Measurements from ENCODE around the gene PBX4.
A peak's percentile ranks its signal among the peaks of the same experiment; 100 is the strongest.
"Not testable (repeated sequence)": the region's sequence is repeated elsewhere in the genome, so short reads cannot be mapped to it uniquely, and the experiment has no call there.

Gene PBX4

GRCh38 chr19:19623383-19623782 lies 4.9 kb upstream of the PBX4 start:
- Mint-ChIP-seq H3K36me3 (ENCODE audit: low read depth) (peaks cover 24% of the 10 kb centered on the region), H3K4me3 (no peak overlapping the region), H3K4me1 (ENCODE audit: low read depth) (peaks cover 24% of the 10 kb centered on the region), H3K27me3 (ENCODE audit: low read depth) (no peaks in the 10 kb centered on the region), H3K9me3 (no peaks in the 10 kb centered on the region), H3K27ac (no peak overlapping the region)

- peaks cover 37% of the 10 kb centered on the region for H3K4me1 Mint-ChIP-seq (ENCODE audit: low read depth)
- H3K27ac Mint-ChIP-seq = peak overlapping the region; percentile 31
- no peak overlapping the region for H3K4me3 Mint-ChIP-seq
These were observed 1.3 kb upstream of the PBX4 start for GRCh38 chr19:19619849-19620210.

GRCh38 chr19:19619181-19619848 lies 828 bp upstream of the PBX4 start:
- peak overlapping the region; percentile 87 for H3K4me3 Mint-ChIP-seq
- peak overlapping the region; percentile 90 for H3K27ac Mint-ChIP-seq
- H3K4me1 Mint-ChIP-seq (ENCODE audit: low read depth) = peaks cover 37% of the 10 kb centered on the region
- H3K36me3 Mint-ChIP-seq (ENCODE audit: low read depth) = peaks cover 25% of the 10 kb centered on the region
- no peaks in the 10 kb centered on the region for H3K27me3 Mint-ChIP-seq (ENCODE audit: low read depth)
- no peaks in the 10 kb centered on the region for H3K9me3 Mint-ChIP-seq

More at GRCh38 chr19:19619849-19620210, 1.3 kb upstream of the PBX4 start:
- Mint-ChIP-seq H3K27me3 (ENCODE audit: low read depth) (no peaks in the 10 kb centered on the region), H3K9me3 (no peaks in the 10 kb centered on the region), H3K36me3 (ENCODE audit: low read depth) (peaks cover 26% of the 10 kb centered on the region)

- no peaks in the 10 kb centered on the region for H3K9me3 Mint-ChIP-seq
- peaks cover 52% of the 10 kb centered on the region for H3K4me1 Mint-ChIP-seq (ENCODE audit: low read depth)
- H3K27ac Mint-ChIP-seq = peak overlapping the region; percentile 96
- no peaks in the 10 kb centered on the region for H3K27me3 Mint-ChIP-seq (ENCODE audit: low read depth)
- peaks cover 28% of the 10 kb centered on the region for H3K36me3 Mint-ChIP-seq (ENCODE audit: low read depth)
- peak overlapping the region; percentile 86 for H3K4me3 Mint-ChIP-seq
These were observed 3.4 kb downstream of the PBX4 start for GRCh38 chr19:19615086-19615485.

- peaks cover 50% of the 10 kb centered on the region for H3K4me1 Mint-ChIP-seq (ENCODE audit: low read depth)
- peaks cover 42% of the 10 kb centered on the region for H3K36me3 Mint-ChIP-seq (ENCODE audit: low read depth)
- no peaks in the 10 kb centered on the region for H3K27me3 Mint-ChIP-seq (ENCODE audit: low read depth)
- H3K9me3 Mint-ChIP-seq = no peaks in the 10 kb centered on the region
- H3K27ac Mint-ChIP-seq = no peak overlapping the region
- H3K4me3 Mint-ChIP-seq = peak overlapping the region; percentile 12
These were observed 5.0 kb downstream of the PBX4 start for GRCh38 chr19:19613506-19613905.

- H3K27ac Mint-ChIP-seq = no peak overlapping the region
- no peak overlapping the region for H3K4me3 Mint-ChIP-seq
- H3K4me1 Mint-ChIP-seq (ENCODE audit: low read depth) = peaks cover 45% of the 10 kb centered on the region
- H3K36me3 Mint-ChIP-seq (ENCODE audit: low read depth) = peaks cover 41% of the 10 kb centered on the region
- H3K27me3 Mint-ChIP-seq (ENCODE audit: low read depth) = no peaks in the 10 kb centered on the region
- no peaks in the 10 kb centered on the region for H3K9me3 Mint-ChIP-seq
These were observed 7.9 kb downstream of the PBX4 start for GRCh38 chr19:19610376-19611202.

- H3K9me3 Mint-ChIP-seq; H3K27me3 Mint-ChIP-seq (ENCODE audit: low read depth); H3K4me3 Mint-ChIP-seq: not testable (repeated sequence)
- Mint-ChIP-seq H3K4me1 (ENCODE audit: low read depth) (peaks cover 45% of the 10 kb centered on the region), H3K36me3 (ENCODE audit: low read depth) (peaks cover 34% of the 10 kb centered on the region), H3K27ac (peak overlapping the region; percentile 96)
These were observed 11.8 kb downstream of the PBX4 start for GRCh38 chr19:19606686-19607085.

GRCh38 chr19:19606021-19606420 lies 12.5 kb downstream of the PBX4 start:
- H3K4me1 Mint-ChIP-seq (ENCODE audit: low read depth) = peaks cover 52% of the 10 kb centered on the region
- peak overlapping the region; percentile 56 for H3K4me3 Mint-ChIP-seq

GRCh38 chr19:19602713-19603324 lies 15.7 kb downstream of the PBX4 start:
- Mint-ChIP-seq H3K27ac (peak overlapping the region; percentile 87), H3K9me3 (peaks cover 4% of the 10 kb centered on the region), H3K36me3 (ENCODE audit: low read depth) (peaks cover 33% of the 10 kb centered on the region), H3K27me3 (ENCODE audit: low read depth) (no peaks in the 10 kb centered on the region), H3K4me1 (ENCODE audit: low read depth) (peaks cover 55% of the 10 kb centered on the region), H3K4me3 (peak overlapping the region; percentile 43)

More at GRCh38 chr19:19606021-19606420, 12.5 kb downstream of the PBX4 start:
- Mint-ChIP-seq H3K9me3 (peaks cover 2% of the 10 kb centered on the region), H3K36me3 (ENCODE audit: low read depth) (peaks cover 41% of the 10 kb centered on the region), H3K27ac (peak overlapping the region; percentile 96), H3K27me3 (ENCODE audit: low read depth) (no peaks in the 10 kb centered on the region)

GRCh38 chr19:19602136-19602712 lies 16.3 kb downstream of the PBX4 start:
- peaks cover 59% of the 10 kb centered on the region for H3K4me1 Mint-ChIP-seq (ENCODE audit: low read depth)
- peak overlapping the region; percentile 87 for H3K27ac Mint-ChIP-seq
- peak overlapping the region; percentile 64 for H3K4me3 Mint-ChIP-seq
- no peaks in the 10 kb centered on the region for H3K27me3 Mint-ChIP-seq (ENCODE audit: low read depth)
- H3K36me3 Mint-ChIP-seq (ENCODE audit: low read depth) = peaks cover 39% of the 10 kb centered on the region
- peaks cover 4% of the 10 kb centered on the region for H3K9me3 Mint-ChIP-seq

- Mint-ChIP-seq H3K27ac (peak overlapping the region; percentile 74), H3K4me1 (ENCODE audit: low read depth) (peaks cover 53% of the 10 kb centered on the region), H3K4me3 (peak overlapping the region; percentile 27), H3K9me3 (peaks cover 4% of the 10 kb centered on the region), H3K36me3 (ENCODE audit: low read depth) (peaks cover 35% of the 10 kb centered on the region), H3K27me3 (ENCODE audit: low read depth) (no peaks in the 10 kb centered on the region)
These were observed 17.6 kb downstream of the PBX4 start for GRCh38 chr19:19600793-19601330.

- not testable (repeated sequence) for H3K27me3 Mint-ChIP-seq (ENCODE audit: low read depth); H3K9me3 Mint-ChIP-seq
- peak overlapping the region; percentile 92 for H3K27ac Mint-ChIP-seq
- peak overlapping the region; percentile 66 for H3K4me3 Mint-ChIP-seq
- H3K36me3 Mint-ChIP-seq (ENCODE audit: low read depth) = peaks cover 43% of the 10 kb centered on the region
- H3K4me1 Mint-ChIP-seq (ENCODE audit: low read depth) = peaks cover 60% of the 10 kb centered on the region
These were observed 19.6 kb downstream of the PBX4 start for GRCh38 chr19:19598728-19599451.

- Mint-ChIP-seq H3K36me3 (ENCODE audit: low read depth) (peaks cover 43% of the 10 kb centered on the region), H3K27me3 (ENCODE audit: low read depth) (no peaks in the 10 kb centered on the region), H3K4me1 (ENCODE audit: low read depth) (peaks cover 57% of the 10 kb centered on the region), H3K27ac (peak overlapping the region; percentile 92), H3K4me3 (peak overlapping the region; percentile 66), H3K9me3 (peaks cover 4% of the 10 kb centered on the region)
These were observed 20.6 kb downstream of the PBX4 start for GRCh38 chr19:19597809-19598306.
